ENCODE results near the gene ENTPD2. TPM values are rescaled to one million over a fixed set of nuclear protein-coding genes. Genes with fewer than 3 reads are reported as not detected.
A peak's percentile ranks its signal among the peaks of the same experiment; 100 is the strongest.

ENTPD2 gene
- total RNA-seq, 4 donors from 2014 or later, result 0.42 to 1.2 (median 1.0) TPM

GRCh38 chr9:137087409-137087925, 33.6 kb upstream of the ENTPD2 start:
- intact Hi-C loops (cut with DNase I), result no loop called here
- Histone ChIP-seq H3K4me1 (peaks cover 19 to 64% (median 49%) of the 10 kb centered on the region in 4 donors), H3K27ac (replicated peaks in 1 of 4) (peak overlapping the region; percentile 95 to 99 (median 98)), H3K9me3 (no peaks in the 10 kb centered on the region), H3K36me3 (peaks cover 3 to 47% (median 36%) of the 10 kb centered on the region in 4 donors), H3K4me3 (peak overlapping the region; percentile 79 to 95 (median 86)), H3K27me3 (no peaks in the 10 kb centered on the region)
- TF ChIP-seq POLR2AphosphoS5 (IDR thresholded peaks at IDR 0.05) (no peak), POLR2A (IDR thresholded peaks at IDR 0.05; ENCODE audit: low read depth) (no peak), CTCF (IDR thresholded peaks at IDR 0.05) (no peak), EP300 (IDR thresholded peaks at IDR 0.05) (no peak)
- 13% methylated on average over 16 of the region's 22 CpGs for WGBS
- DNase-seq (ENCODE audit: extremely low spot score), result no peak

GRCh38 chr9:137086531-137087408, 32.9 kb upstream of the ENTPD2 start, which contains the start of gene MAN1B1:
Gene MAN1B1, plus strand, starts transcription at chr9:137086985. Its CDS starts 15 bp downstream, at chr9:137087000.
- intact Hi-C loops (cut with DNase I), result no loop called here
- DNase-seq (ENCODE audit: extremely low spot score), result peak; percentile 99
- Histone ChIP-seq H3K36me3 (peaks cover 6 to 47% (median 38%) of the 10 kb centered on the region in 4 donors), H3K27ac (replicated peaks in 1 of 4) (peak within 1 kb of the TSS; percentile 95 to 99 (median 98)), H3K4me1 (peaks cover 19 to 64% (median 49%) of the 10 kb centered on the region in 4 donors), H3K27me3 (no peaks in the 10 kb centered on the region), H3K4me3 (peak within 1 kb of the TSS; percentile 79 to 95 (median 86)), H3K9me3 (no peaks in the 10 kb centered on the region)
- under 1% methylated on average over 17 of the region's 101 CpGs for WGBS
- TF ChIP-seq CTCF (IDR thresholded peaks at IDR 0.05), result peak in 1 of 3 experiments; percentile 30
- peak; percentile 46 for TF ChIP-seq POLR2A (IDR thresholded peaks at IDR 0.05; ENCODE audit: low read depth)
- TF ChIP-seq EP300 (IDR thresholded peaks at IDR 0.05), result no peak
- TF ChIP-seq POLR2AphosphoS5 (IDR thresholded peaks at IDR 0.05), result peak; percentile 96 to 100

- Histone ChIP-seq H3K27me3 (no peaks in the 10 kb centered on the region), H3K4me3 (peak overlapping the region; percentile 79 to 95 (median 86)), H3K9me3 (no peaks in the 10 kb centered on the region), H3K36me3 (peaks cover 6 to 49% (median 41%) of the 10 kb centered on the region in 4 donors), H3K27ac (replicated peaks in 1 of 4) (peak overlapping the region; percentile 95 to 99 (median 98)), H3K4me1 (peaks cover 19 to 64% (median 49%) of the 10 kb centered on the region in 4 donors)
- DNase-seq (ENCODE audit: extremely low spot score), result no peak
- intact Hi-C loops (cut with DNase I), result no loop called here
- no peak for TF ChIP-seq POLR2A (IDR thresholded peaks at IDR 0.05; ENCODE audit: low read depth)
- no peak for TF ChIP-seq POLR2AphosphoS5 (IDR thresholded peaks at IDR 0.05)
- TF ChIP-seq CTCF (IDR thresholded peaks at IDR 0.05), result no peak
- TF ChIP-seq EP300 (IDR thresholded peaks at IDR 0.05), result no peak
- 5% methylated on average over 22 of the region's 58 CpGs for WGBS
Observed at GRCh38 chr9:137085920-137086530, 32.2 kb upstream of the ENTPD2 start.

GRCh38 chr9:137084526-137084925, 30.7 kb upstream of the ENTPD2 start:
- DNase-seq (ENCODE audit: extremely low spot score), result no peak
- Histone ChIP-seq H3K9me3 (no peaks in the 10 kb centered on the region), H3K27ac (replicated peaks in 1 of 4) (peak overlapping the region in 3 of 4 donors; percentile 69 to 98 (median 74)), H3K4me3 (no peak overlapping the region), H3K27me3 (peaks cover 0 to under 1% (median 0%) of the 10 kb centered on the region in 4 donors), H3K36me3 (peaks cover 6 to 49% (median 42%) of the 10 kb centered on the region in 4 donors), H3K4me1 (peaks cover 19 to 64% (median 48%) of the 10 kb centered on the region in 4 donors)
- WGBS, result 77% methylated on average over 3 of the region's 9 CpGs
- TF ChIP-seq POLR2A (IDR thresholded peaks at IDR 0.05; ENCODE audit: low read depth) (no peak), EP300 (IDR thresholded peaks at IDR 0.05) (no peak), CTCF (IDR thresholded peaks at IDR 0.05) (no peak), POLR2AphosphoS5 (IDR thresholded peaks at IDR 0.05) (no peak)
- intact Hi-C loops (cut with DNase I), result no loop called here
